NCI-H2081 treated with DMSO at 0.1 percent for 48 hours (cell line): ENCODE data around the gene OR11L1.

ENCODE experiments used
- DNase-seq: peaks from one replicate; lab custom pipeline; 2025; lab: John Stamatoyannopoulos, UW

OR11L1 gene

DNA sequence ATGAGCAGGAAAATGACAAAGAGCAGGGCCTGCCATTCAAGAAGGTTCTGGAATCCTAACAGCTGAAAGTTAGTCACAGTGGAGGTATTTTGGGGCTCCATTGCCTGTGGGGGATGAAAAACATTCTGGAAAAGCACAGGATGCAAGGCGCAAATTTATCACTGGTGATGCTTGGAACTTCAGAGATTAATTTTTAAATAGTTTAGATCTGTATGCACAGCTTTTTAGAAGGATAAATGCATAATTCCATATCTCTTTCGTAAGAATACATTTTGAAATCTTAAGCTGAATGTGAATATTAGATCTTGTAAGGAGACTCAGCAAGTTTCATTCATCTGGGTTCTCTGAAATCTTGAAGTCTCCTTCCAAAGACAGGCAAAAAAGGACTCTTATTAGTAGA, at the start of gene OR11L1:
OR11L1 (minus strand) TSS at position 101 of the 400 bp plus-strand sequence; CDS start at position 101, 0 bp downstream.
- no peak for DNase-seq

DNA sequence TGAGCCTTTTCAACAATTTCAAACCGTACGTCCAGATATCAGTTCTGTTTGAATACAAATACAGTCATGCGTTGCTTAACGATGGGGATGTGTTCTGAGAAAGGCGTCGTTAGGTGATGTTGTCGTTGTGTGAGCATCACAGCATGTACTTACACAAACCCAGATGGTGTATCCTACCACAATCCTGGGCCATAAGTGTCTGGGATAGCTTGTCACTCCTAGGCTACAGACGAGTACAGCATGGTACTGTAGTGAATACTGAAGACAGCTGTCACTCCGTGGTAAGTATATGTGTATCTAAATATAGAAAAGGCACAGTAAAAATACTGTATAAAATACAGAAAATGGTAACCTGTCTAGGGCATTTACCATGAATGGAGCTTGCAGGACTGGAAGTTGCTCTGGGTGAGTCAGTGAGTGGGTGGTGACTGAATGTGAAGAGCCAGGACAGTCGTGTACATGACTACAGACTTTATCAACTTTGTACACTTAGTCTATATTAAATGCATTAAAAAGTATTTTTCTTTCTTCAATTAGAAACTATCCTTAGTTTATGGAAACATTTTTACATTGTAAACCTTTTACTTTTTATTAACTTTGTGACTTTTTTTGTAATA, 43.2 kb upstream of the OR11L1 start:
- no peak for DNase-seq

GRCh38 chr1:247883346-247883745, 41.6 kb upstream of the OR11L1 start:
- DNase-seq, result no peak

DNA sequence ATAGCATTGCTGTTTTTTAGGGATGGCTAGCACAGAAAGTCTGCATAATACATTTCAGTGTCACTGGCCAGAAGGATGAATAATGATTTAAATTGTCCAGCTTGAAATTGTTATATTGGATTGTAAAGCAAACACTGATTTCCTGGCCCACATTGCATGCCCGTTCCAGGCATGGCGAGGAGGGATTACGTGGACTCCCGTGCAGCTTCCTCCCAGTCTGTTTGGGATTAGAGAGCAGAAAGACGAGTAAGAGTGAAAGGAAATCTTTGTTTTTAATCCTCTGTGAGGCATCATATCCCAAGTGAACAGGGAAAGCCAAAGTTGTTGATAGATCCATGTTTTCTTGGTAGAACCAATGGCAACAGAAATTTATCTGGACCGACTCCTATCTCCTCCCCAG, 23.7 kb upstream of the OR11L1 start:
- no peak for DNase-seq

DNA sequence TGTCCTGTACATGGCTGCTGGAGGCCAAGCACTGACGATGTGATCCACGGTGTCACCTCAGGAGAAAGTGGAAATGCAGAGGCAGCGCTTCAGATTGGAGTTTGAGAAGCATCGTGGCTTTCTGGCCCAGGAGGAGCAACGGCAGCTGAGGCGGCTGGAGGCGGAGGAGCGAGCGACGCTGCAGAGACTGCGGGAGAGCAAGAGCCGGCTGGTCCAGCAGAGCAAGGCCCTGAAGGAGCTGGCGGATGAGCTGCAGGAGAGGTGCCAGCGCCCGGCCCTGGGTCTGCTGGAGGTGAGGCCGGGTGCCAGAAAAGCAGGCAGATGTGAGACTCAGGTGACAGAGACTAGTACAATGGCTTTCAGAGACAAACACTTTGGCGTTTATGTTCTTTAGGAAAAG, 22.9 kb upstream of the OR11L1 start:
- DNase-seq, result no peak

DNA sequence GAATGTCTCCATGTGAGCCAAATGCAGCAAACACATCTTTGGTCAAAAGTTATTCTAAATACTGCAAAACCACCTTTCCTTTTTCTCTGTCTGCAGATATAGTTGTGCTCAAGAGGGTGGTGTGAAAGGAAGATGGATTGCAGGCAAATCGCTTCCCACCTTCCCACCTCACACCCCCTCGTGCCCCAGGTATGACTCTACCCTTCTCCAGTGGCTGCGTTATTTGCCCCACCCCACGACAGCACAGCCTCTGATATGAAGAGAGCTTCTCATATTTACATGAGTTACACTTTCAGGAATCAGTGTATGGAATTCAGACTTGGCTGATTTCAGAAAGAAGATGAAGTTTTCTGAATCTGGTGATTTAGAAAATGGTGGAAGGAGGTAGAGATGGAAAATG, 21.1 kb upstream of the OR11L1 start:
- DNase-seq, result no peak

- no peak for DNase-seq
Observed at GRCh38 chr1:247857985-247858619, 16.4 kb upstream of the OR11L1 start.

GRCh38 chr1:247857069-247857984, 15.6 kb upstream of the OR11L1 start, which contains the start of gene TRIM58:
TSS of gene TRIM58 (plus strand) at chr1:247857187. CDS start at chr1:247857247, 60 bp downstream.
- no peak for DNase-seq

DNA sequence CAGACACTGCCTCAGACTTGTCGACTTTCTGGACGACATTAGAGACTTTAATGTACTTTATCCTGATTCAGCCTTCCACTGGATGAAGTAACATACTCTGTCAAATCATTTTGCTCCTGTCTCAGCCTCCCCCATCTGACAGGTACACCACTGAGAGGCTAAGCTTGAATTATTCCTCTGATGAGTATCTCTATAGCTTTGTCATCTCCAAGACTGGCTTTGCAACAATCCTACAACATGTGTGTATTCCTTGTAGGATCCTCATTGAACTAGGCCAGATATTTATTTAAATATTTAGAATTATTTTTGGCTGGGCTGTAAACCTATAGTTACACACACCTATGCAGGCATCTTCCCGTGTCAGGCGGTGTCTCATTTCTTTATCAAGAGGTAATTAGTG, 14.2 kb upstream of the OR11L1 start:
- no peak for DNase-seq

GRCh38 chr1:247854899-247855545, 13.3 kb upstream of the OR11L1 start:
- no peak for DNase-seq

DNA sequence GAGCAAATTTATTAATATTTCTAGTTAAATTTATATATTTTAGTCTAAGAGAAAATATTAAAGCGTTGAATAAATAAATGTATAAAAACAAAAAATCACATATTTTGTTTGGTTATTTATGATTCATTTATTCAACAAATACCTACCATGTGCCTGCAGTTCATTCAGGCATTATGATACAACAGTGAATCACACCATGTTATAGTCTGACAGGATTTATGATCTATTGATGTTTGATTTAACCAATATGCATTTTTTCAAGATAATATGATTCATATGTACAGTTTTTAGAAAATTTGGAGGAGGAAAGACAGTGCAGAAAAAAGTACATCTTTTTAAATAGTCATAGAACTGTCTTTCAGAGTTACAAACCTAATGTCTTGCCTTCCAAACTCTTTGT, 7.9 kb upstream of the OR11L1 start:
- DNase-seq, result no peak

GRCh38 chr1:247848346-247848745, 6.7 kb upstream of the OR11L1 start:
- DNase-seq, result no peak

DNA sequence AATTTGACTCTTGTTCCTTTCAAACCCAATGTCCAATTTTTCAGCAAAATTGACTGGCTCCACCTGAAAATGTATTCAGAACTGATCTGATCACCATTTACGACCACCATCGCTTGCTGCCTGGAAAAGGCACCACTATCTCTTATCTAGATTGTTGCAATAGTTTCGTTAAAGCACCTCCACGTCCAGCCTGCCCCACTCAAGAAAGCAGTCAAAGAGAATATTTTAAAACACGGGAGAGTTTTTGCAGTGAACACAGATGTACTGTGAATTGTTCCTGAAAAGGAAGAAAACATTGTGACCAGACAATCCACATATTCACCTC, 4.0 kb upstream of the OR11L1 start:
- no peak for DNase-seq

DNA sequence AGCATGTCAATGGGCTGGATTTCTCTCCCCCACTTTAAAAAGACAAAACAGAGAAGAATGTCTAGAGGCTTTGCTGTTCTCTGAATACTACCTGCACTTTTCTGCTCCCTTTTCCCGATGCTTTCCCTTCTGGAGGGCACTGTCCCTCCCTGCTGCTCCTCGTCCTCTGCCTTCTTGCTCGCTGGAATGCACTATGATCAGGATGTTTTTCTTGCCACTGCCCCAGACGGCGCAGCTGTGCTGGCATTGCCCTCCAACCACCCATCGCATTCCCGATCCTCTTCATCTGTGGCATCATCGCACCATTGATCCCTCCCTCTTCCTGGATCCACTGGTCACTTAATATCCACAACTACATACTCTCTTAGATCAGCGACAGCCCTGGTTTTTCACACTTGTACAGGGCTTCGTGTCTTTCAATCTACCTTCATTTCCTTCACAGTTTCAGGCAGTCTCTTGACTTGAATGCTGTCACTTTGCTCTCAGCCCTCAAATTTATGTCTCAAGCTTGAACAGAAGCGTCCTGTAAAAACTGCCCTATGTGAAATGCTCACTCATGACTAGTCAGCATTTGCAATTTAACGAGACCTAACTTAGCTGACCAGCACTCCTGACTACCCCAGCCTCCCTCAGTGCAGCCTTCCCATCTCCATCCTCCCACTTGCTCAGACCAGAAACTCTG, 3.5 kb upstream of the OR11L1 start:
- no peak for DNase-seq

DNA sequence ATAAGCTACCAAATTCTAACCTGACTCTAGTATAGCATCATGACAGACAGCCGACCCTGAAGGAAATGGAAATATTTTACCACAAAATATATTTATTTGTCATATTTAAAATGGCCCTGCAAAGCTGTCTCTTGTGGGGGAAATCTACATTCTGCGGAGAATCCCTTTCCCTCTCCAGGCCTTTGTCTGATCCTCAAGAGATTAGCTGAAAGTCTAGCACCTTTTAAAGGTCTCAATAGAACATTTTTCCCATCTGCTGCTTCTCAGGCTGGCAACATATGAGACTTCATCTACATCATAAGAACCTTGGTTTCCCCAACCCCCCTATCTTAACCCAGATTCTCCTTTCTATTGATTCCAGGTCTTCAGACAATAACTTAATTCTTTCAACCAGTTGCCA, 1.7 kb upstream of the OR11L1 start:
- DNase-seq, result no peak

- no peak for DNase-seq
Observed at GRCh38 chr1:247840818-247841217, 878 bp downstream of the OR11L1 start.

DNA sequence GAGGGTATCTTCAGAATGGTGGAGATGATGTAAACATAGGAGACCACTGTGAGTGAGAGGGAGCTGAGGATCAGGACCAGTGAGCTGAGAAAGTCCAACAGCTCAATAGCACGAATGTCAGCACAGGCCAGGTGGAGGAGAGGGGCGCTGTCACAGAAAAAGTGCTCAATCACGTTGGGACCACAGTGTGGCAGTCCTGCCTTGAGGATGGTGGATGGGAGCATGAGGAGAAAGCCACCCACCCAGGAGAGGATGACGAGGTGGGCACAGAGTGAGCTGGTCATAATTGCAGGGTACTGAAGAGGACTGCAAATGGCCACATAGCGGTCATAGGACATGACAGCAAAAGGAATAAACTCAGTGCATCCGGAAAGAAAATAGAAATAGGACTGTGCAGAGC, 8.1 kb downstream of the OR11L1 start:
- DNase-seq, result no peak

- DNase-seq, result no peak
Observed at GRCh38 chr1:247829656-247830055, 12.0 kb downstream of the OR11L1 start.

DNA sequence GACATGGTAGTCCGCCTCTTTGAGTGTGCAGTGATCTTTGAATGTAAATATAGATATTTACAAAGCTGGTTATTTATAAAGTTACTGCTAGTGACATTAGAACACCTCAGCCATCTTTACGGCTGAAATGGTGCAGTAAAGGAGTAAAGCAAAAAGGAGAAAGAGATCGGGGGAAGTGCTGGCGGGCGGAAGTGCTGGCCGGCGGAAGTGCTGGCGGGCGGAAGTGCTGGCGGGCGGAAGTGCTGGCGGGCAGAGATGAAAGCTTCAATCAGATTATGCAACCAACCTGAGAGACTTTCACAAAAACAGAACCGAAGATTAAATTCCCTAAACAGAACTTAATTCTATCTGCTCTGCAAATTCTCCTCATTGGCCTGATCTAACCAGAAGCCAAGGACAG, 16.3 kb downstream of the OR11L1 start:
- DNase-seq, result no peak

GRCh38 chr1:247824023-247824422, 17.7 kb downstream of the OR11L1 start, which contains the start of gene OR14A16:
TSS of gene OR14A16 (minus strand) at chr1:247824119. CDS start at chr1:247815729, 8,390 bp downstream.
- DNase-seq, result no peak

- no peak for DNase-seq
Observed at GRCh38 chr1:247822060-247822459, 19.6 kb downstream of the OR11L1 start.

- no peak for DNase-seq
Observed at GRCh38 chr1:247812637-247813036, 29.1 kb downstream of the OR11L1 start.
